Kidney (tissue), 14 donors: Measurements from ENCODE around the gene KCNJ13. TPM values are rescaled to one million over a fixed set of nuclear protein-coding genes. Genes with fewer than 3 reads are reported as not detected.

Source experiments
- DNase-seq, 5 donors: peaks; one replicate each; pipeline ENCODE4 v3.0.0-alpha.2; 2013 to 2020
- FAIRE-seq: peaks from 2 replicates; lab custom pipeline; 2012; peaks lifted over from hg19 to GRCh38; lab: Jason Lieb, UNC
- H3K27ac ChIP-seq, 2 donors: one replicate each; pipeline ENCODE4 v1.7.0; 2013; ENCODE audit warnings: low read depth in 2 of 2, low read length in 2 of 2, inconsistent platforms in 1 of 2
- H3K27me3 ChIP-seq: one replicate; pipeline ENCODE4 v1.7.1; 2013; ENCODE audit warnings: low read length, inconsistent platforms; ENCODE audit not compliant: control insufficient read depth, insufficient read depth
- H3K36me3 ChIP-seq, 3 donors: one replicate each; pipeline versions ENCODE4 v1.7.0 to v1.7.1; 2013; ENCODE audit warnings: low read length in 3 of 3, control low read depth in 1 of 3, inconsistent platforms in 1 of 3; ENCODE audit not compliant: insufficient read depth in 3 of 3, control insufficient read depth in 2 of 3
- H3K4me1 ChIP-seq, 3 donors: one replicate each; pipeline versions ENCODE4 v1.7.0 to v1.7.1; 2013; ENCODE audit warnings: low read length in 3 of 3, inconsistent platforms in 1 of 3, low read depth in 1 of 3; ENCODE audit not compliant: control insufficient read depth in 2 of 3, insufficient read depth in 2 of 3
- H3K4me3 ChIP-seq, 3 donors: one replicate each; pipeline versions ENCODE4 v1.7.0 to v1.8.1; 2013; ENCODE audit warnings: low read length in 3 of 3, control low read depth in 1 of 3, inconsistent platforms in 1 of 3
- H3K9ac ChIP-seq, 3 donors: one replicate each; pipeline versions ENCODE4 v1.7.0 to v1.7.1; 2013; ENCODE audit warnings: low read length in 3 of 3, control low read depth in 1 of 3, inconsistent platforms in 1 of 3
- H3K9me3 ChIP-seq, 3 donors: one replicate each; pipeline versions ENCODE4 v1.7.0 to v1.7.1; 2013; ENCODE audit warnings: low read length in 3 of 3, control low read depth in 1 of 3, inconsistent platforms in 1 of 3; ENCODE audit not compliant: control insufficient read depth in 2 of 3, insufficient read depth in 1 of 3
- CTCF ChIP-seq: IDR thresholded peaks from 3 replicates; pipeline ENCODE4 v1.5.1; 2012; ENCODE audit warnings: mild to moderate bottlenecking, moderate library complexity, borderline replicate concordance; ENCODE audit not compliant: insufficient read depth; ENCODE audit errors: extremely low read depth
- intact Hi-C: fragments of 100-400 bp; cut with DNase I; formaldehyde crosslinking; loops from one replicate; pipeline ENCODE4 v1.11.1; 2022
- polyA plus RNA-seq: library from polyadenylated mRNA; stranded (reverse); fragments of 350-450 nt; fragmentation: Illumina TruSeq; extraction: RNeasy Lipid Tissue Mini Kit (QIAGEN cat#74804); gene quantifications from one replicate; pipeline ENCODE4 v1.2.3, GENCODE V29; 2014; ENCODE audit warnings: low read depth, low replicate concordance; ENCODE audit not compliant: insufficient read depth
- total RNA-seq: library from RNA; stranded (reverse); fragmentation: NEBNext Ultra II Directional; extraction: Animal tissue kit (Norgen Biotek cat#: 25700); gene quantifications from one replicate; pipeline ENCODE4 v1.2.1, GENCODE V29; 2021
- donor health status: control.
- donor health status: control.
- donor health status: control.
- donor health status: control.
- donor health status: control.
- donor health status: DM: yes; HTN: yes; CAD: no.
- donor health status: Normal renal cell carcinoma (clear cell type).

Gene KCNJ13
- total and polyA plus RNA-seq, 2 donors from 2014 or later = 2.0 TPM; not detected in 1

GRCh38 chr2:232794981-232795380 lies 18.6 kb upstream of the KCNJ13 start:
- Histone ChIP-seq H3K4me1 (no peaks in the 10 kb centered on the region), H3K27ac (no peak overlapping the region), H3K9me3 (no peaks in the 10 kb centered on the region), H3K36me3 (peaks cover 24 to 39% (median 35%) of the 10 kb centered on the region in 3 donors), H3K9ac (no peak overlapping the region), H3K4me3 (no peak overlapping the region), H3K27me3 (no peaks in the 10 kb centered on the region)
- no peak for DNase-seq
- FAIRE-seq = no peak
- no peak for TF ChIP-seq CTCF
- intact Hi-C loops = no loop called here

- no peak overlapping the region for H3K9ac ChIP-seq
- peaks cover 24 to 39% (median 33%) of the 10 kb centered on the region in 3 donors for H3K36me3 ChIP-seq
- H3K27ac ChIP-seq = no peak overlapping the region
- DNase-seq (no peak), FAIRE-seq (no peak)
- no peak for TF ChIP-seq CTCF
- intact Hi-C loops = no loop called here
- H3K27me3 ChIP-seq = no peaks in the 10 kb centered on the region
- H3K4me3 ChIP-seq = no peak overlapping the region
- no peaks in the 10 kb centered on the region for H3K9me3 ChIP-seq
- H3K4me1 ChIP-seq = no peaks in the 10 kb centered on the region
These were observed 16.9 kb upstream of the KCNJ13 start for GRCh38 chr2:232793271-232793670.

- H3K36me3 ChIP-seq = peaks cover 24 to 34% (median 28%) of the 10 kb centered on the region in 3 donors
- intact Hi-C loops = no loop called here
These were observed 15.2 kb upstream of the KCNJ13 start for GRCh38 chr2:232791518-232791917.

More at GRCh38 chr2:232791518-232791917, 15.2 kb upstream of the KCNJ13 start:
- H3K9me3 ChIP-seq = no peaks in the 10 kb centered on the region
- H3K4me3 ChIP-seq = no peak overlapping the region
- DNase-seq (no peak), FAIRE-seq (no peak)
- H3K27me3 ChIP-seq = no peaks in the 10 kb centered on the region
- no peak overlapping the region for H3K27ac ChIP-seq
- H3K4me1 ChIP-seq = no peaks in the 10 kb centered on the region
- no peak overlapping the region for H3K9ac ChIP-seq
- TF ChIP-seq CTCF = no peak
